ENCODE measurements around the gene SHKBP1. TPM values are rescaled to one million over a fixed set of nuclear protein-coding genes. Genes with fewer than 3 reads are reported as not detected.
A peak's percentile ranks its signal among the peaks of the same experiment; 100 is the strongest.

The SHKBP1 gene
- total and polyA plus RNA-seq, 2 of the 8 experiments (the other 6 are each of a cell fraction or from before 2014, with no cell fraction given), result 74.6 to 98.8 TPM

DNA sequence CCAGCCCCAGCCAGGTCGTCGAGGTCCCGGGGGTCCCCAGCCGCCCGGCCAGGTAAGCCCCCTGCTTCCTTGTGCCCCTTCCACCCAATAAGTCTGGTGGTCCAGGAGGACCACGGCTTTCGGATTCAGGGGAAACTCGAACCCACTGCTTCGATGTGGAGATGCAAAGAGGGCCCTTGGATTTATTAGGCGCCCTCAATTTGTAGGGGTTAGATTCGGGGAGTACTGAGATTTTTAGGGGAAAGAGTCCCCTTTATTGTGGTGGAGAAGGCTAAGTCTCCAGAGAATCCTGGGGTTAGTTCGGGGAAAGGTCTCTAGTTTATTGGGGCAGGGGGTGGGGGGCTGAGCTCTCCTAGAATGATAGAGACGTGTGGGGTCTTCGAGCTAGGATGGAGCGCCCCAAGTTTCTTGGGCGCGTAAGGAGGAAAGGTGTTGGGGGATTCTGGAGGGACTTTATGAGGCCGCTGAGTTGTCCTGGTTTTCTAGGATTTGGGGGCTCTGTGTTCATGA is 20.7 kb downstream of the SHKBP1 start:
- Histone ChIP-seq H4K5ac (ENCODE audit: insufficient read length, low read depth, low read length) (no peak overlapping the region), H2BK15ac (ENCODE audit: low read length) (no peak overlapping the region), H2AK5ac (ENCODE audit: low read depth, low read length) (no peak overlapping the region), H3K9me3 (ENCODE audit: insufficient read depth in 2 of 2, low read depth in 1 of 2, low read length in 1 of 2) (no peaks in the 10 kb centered on the region), H2BK120ac (replicated peaks; ENCODE audit: low read depth, low read length) (no peak overlapping the region), H3K4me3 (ENCODE audit: extremely low read depth in 1 of 4, insufficient read depth in 2 of 4, low read depth in 3 of 4, low read length in 4 of 4) (peak overlapping the region; percentile 34 to 66 (median 35)), H2BK20ac (ENCODE audit: low read length) (no peak overlapping the region), H3K4ac (replicated peaks; ENCODE audit: insufficient read length, low read depth, low read length) (no peak overlapping the region), H3K4me2 (ENCODE audit: insufficient read depth in 1 of 2, low read depth in 2 of 2, low read length in 2 of 2) (peak overlapping the region; percentile 17 to 92), H3K23me2 (ENCODE audit: low read depth, low read length) (peaks cover 16% of the 10 kb centered on the region; the same call in 1 of the 2 replicates), H4K20me1 (replicated peaks in 1 of 2; ENCODE audit: control insufficient read depth in 1 of 2, insufficient read depth in 2 of 2, low read length in 2 of 2) (peaks cover 3 to 6% of the 10 kb centered on the region in 2 experiments), H2BK12ac (ENCODE audit: low read depth, low read length) (no peak overlapping the region), H3K14ac (ENCODE audit: insufficient read length) (no peak overlapping the region), H4K91ac (replicated peaks; ENCODE audit: insufficient read length, low read length) (no peak overlapping the region), H3K79me1 (ENCODE audit: low read depth, low read length) (no peaks in the 10 kb centered on the region), H3K4me1 (replicated peaks in 1 of 4; ENCODE audit: control insufficient read depth in 3 of 4, insufficient read depth in 4 of 4, low read length in 3 of 4) (peaks cover 0 to 24% (median 14%) of the 10 kb centered on the region in 4 experiments; a peak in 6 of 7 replicates), H3K27me3 (replicated peaks in 1 of 4; ENCODE audit: control insufficient read depth in 3 of 4, extremely low read depth in 1 of 4, insufficient read depth in 3 of 4, low read length in 3 of 4) (peaks cover 19 to 47% (median 42%) of the 10 kb centered on the region in 4 experiments), H3K56ac (replicated peaks; ENCODE audit: insufficient read length, low read depth, low read length) (no peak overlapping the region), H3K9ac (replicated peaks in 1 of 4; ENCODE audit: extremely low read depth in 1 of 4, low read depth in 3 of 4, low read length in 3 of 4) (no peak overlapping the region), H3K23ac (ENCODE audit: insufficient read length) (no peak overlapping the region), H3K27ac (ENCODE audit: low read depth, low read length) (no peak overlapping the region), H3K79me2 (ENCODE audit: control insufficient read depth in 1 of 2, insufficient read depth in 2 of 2, low read length in 2 of 2) (no peaks in the 10 kb centered on the region), H4K8ac (ENCODE audit: extremely low read depth, insufficient read depth, low read length) (no peak overlapping the region), H2BK5ac (ENCODE audit: low read depth, low read length) (no peak overlapping the region), H3K36me3 (ENCODE audit: control insufficient read depth in 2 of 4, insufficient read depth in 4 of 4, low read length in 3 of 4) (no peaks in the 10 kb centered on the region; a peak in 1 of 8 replicates), H3K18ac (ENCODE audit: extremely low read depth, low read length) (no peak overlapping the region; the same call in none of the 2 replicates), H2AFZ (ENCODE audit: low read length) (no peak overlapping the region)
- CTCF ChIA-PET (ENCODE audit: partially characterized antibody), result interaction anchor here (1.3 to 4.2 kb wide), 4 partner anchors 20 to 56 kb away, joined by 3 to 35 read pairs (median 10); no protein-coding TSS in a partner anchor
- POLR2A ChIA-PET (ENCODE audit: partially characterized antibody), result interaction anchor here (2.1 kb wide), 1 partner anchor 16 kb away, joined by 4 read pairs; no protein-coding TSS in a partner anchor
- WGBS, 2 experiments (ENCODE audit: extremely low coverage in 1 of 2, insufficient coverage in 1 of 2, insufficient read length in 1 of 2, insufficient replicate concordance in 2 of 2, low coverage in 1 of 2, low lambda C conversion rate in 2 of 2, missing lambda C conversion rate in 1 of 2), result 18% methylated on average over 15 of the region's 18 CpGs; no CpG with 5 or more reads in 1 of the 2 experiments
- TF ChIP-seq, protein P1, sequence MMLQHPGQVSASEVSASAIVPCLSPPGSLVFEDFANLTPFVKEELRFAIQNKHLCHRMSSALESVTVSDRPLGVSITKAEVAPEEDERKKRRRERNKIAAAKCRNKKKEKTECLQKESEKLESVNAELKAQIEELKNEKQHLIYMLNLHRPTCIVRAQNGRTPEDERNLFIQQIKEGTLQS (IDR thresholded peaks at IDR 0.05; ENCODE audit: insufficient read depth, low read depth, low read length), result no peak
- TF ChIP-seq CBX8 (IDR thresholded peaks at IDR 0.05; ENCODE audit: borderline replicate concordance, low read depth, low read length) (no peak), HDAC6 (IDR thresholded peaks at IDR 0.05; ENCODE audit: low read depth, low read length) (no peak), EP300 (IDR thresholded peaks at IDR 0.05; ENCODE audit: borderline replicate concordance in 1 of 2, low read depth in 2 of 2, low read length in 2 of 2) (no peak), SIN3A (conservative IDR thresholded peaks at IDR 0.05 in 1 of 2, IDR thresholded peaks at IDR 0.05 in 1 of 2; ENCODE audit: low read depth in 1 of 2, low read length in 2 of 2) (no peak), EZH2 (IDR thresholded peaks at IDR 0.05; ENCODE audit: low read depth, low read length, severe bottlenecking) (peak; percentile 22), SUZ12 (IDR thresholded peaks at IDR 0.05; ENCODE audit: low read length) (no peak; the same call in 1 of the 2 replicates)
- TF ChIP-seq, protein P2, sequence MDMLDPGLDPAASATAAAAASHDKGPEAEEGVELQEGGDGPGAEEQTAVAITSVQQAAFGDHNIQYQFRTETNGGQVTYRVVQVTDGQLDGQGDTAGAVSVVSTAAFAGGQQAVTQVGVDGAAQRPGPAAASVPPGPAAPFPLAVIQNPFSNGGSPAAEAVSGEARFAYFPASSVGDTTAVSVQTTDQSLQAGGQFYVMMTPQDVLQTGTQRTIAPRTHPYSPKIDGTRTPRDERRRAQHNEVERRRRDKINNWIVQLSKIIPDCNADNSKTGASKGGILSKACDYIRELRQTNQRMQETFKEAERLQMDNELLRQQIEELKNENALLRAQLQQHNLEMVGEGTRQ (IDR thresholded peaks at IDR 0.05; ENCODE audit: low read length), result no peak
- DNase-seq (ENCODE audit: low read depth in 1 of 2, low spot score in 2 of 2) (no peak), FAIRE-seq (no peak)
